Heart left ventricle (tissue), 13 donors: ENCODE results near the gene EFHD1.

Experiments
- CTCF ChIP-seq, 12 donors: fragments of 200-600 bp; sonication (generic) in 4 of 12; IDR thresholded peaks; one replicate each; pipeline versions ENCODE4 v1.5.0 to v1.8.0; 2018 to 2022; ENCODE audit warnings: antibody characterized with exemption in 12 of 12, mild to moderate bottlenecking in 5 of 12
- POLR2A ChIP-seq, 2 donors: fragments of 450-650 bp; IDR thresholded peaks; one replicate each; pipeline ENCODE4 v1.6.1; 2017; ENCODE audit warnings: antibody characterized with exemption in 2 of 2, mild to moderate bottlenecking in 2 of 2, moderate library complexity in 2 of 2
- donor health status: ischemic (EF 13 %, LVEDD 7.1; RV severe dilation, severe dysfunction).
- donor health status: DM: no; HTN: yes; CAD: no.
- donor health status: DM: no; HTN: no; CAD: no.
- donor health status: ischemic (EF 25% LVEDD 6.9; RV normal size, moderate dysfunction).
- donor health status: ischemic (EF 25% LVEDD 5.7; RV mildly dilated, moderate dysfunction).
- donor health status: ischemic (EF 35%, LVEDD 5.7; RV mildly dilated, moderate dysfunction).
- donor health status: nonischemic (EF 11% LVEDD 7.7; RV severe dilation, severe dysfunction).
- donor health status: DM: yes; HTN: yes; CAD: no.
- donor health status: PGD.
- donor health status: ischemic (EF 29% LVEDD 5.4; RV normal size, mild dysfunction).
- donor health status: nonischemic (EF 23%, LVEDD 6.1; RV moderate dilation, normal function).

GRCh38 chr2:232622563-232622962 is 10.8 kb upstream of the EFHD1 start:
- TF ChIP-seq CTCF (IDR thresholded peaks at IDR 0.05) (no peak), POLR2A (IDR thresholded peaks at IDR 0.05) (no peak)
